DND-41 (cell line): Measurements from ENCODE around the gene RASL12.

ENCODE experiments used
- ATAC-seq: fragments of 200-7000 bp; cut with Tn5 transposase; 3 replicates; pipeline ENCODE4 v1.9.1; 2021; ENCODE audit warnings: low read depth; ENCODE audit not compliant: insufficient read depth
- DNase-seq: peaks from one replicate; pipeline ENCODE4 v3.0.0-alpha.2; 2020
- H2AFZ ChIP-seq: 2 replicates; pipeline ENCODE4 v1.6.0; 2012; ENCODE audit warnings: low read depth, low read length
- H3K27ac ChIP-seq: 2 replicates; pipeline ENCODE4 v1.5.1; 2012; ENCODE audit warnings: low read length, inconsistent platforms
- H3K27me3 ChIP-seq: fragments of 200-600 bp; sonication (generic); 2 replicates; pipeline ENCODE4 v1.6.0; 2012; ENCODE audit warnings: low read length, mild to moderate bottlenecking, inconsistent platforms; ENCODE audit not compliant: insufficient read depth, poor library complexity
- H3K36me3 ChIP-seq: 2 replicates; pipeline ENCODE4 v1.5.1; 2012; ENCODE audit warnings: low read length, inconsistent platforms; ENCODE audit not compliant: insufficient read depth
- H3K4me1 ChIP-seq: 2 replicates; pipeline ENCODE4 v1.5.1; 2012; ENCODE audit warnings: mild to moderate bottlenecking, low read length; ENCODE audit not compliant: insufficient read depth
- H3K4me2 ChIP-seq: 2 replicates; pipeline ENCODE4 v1.6.0; 2012; ENCODE audit warnings: mild to moderate bottlenecking, moderate library complexity, low read length, inconsistent platforms; ENCODE audit not compliant: insufficient read depth
- H3K4me3 ChIP-seq, 2 experiments: fragments of 200-600 bp in 1 of 2; shearing (Covaris generic) in 1 of 2; 2 replicates each; pipeline ENCODE4 v1.5.1; 2012 to 2016; ENCODE audit warnings: inconsistent platforms in 2 of 2, low read length in 2 of 2, mild to moderate bottlenecking in 2 of 2, low read depth in 1 of 2, moderate library complexity in 1 of 2
- H3K79me2 ChIP-seq: 2 replicates; pipeline ENCODE4 v1.6.0; 2012; ENCODE audit warnings: low read length, inconsistent platforms; ENCODE audit not compliant: insufficient read depth
- H3K9ac ChIP-seq: 2 replicates; pipeline ENCODE4 v1.6.0; 2012; ENCODE audit warnings: low read depth, mild to moderate bottlenecking, inconsistent platforms, low read length, moderate library complexity
- H3K9me3 ChIP-seq: 2 replicates; pipeline ENCODE4 v1.5.1; 2012; ENCODE audit warnings: low read length, moderate library complexity, mild to moderate bottlenecking, inconsistent platforms; ENCODE audit not compliant: insufficient read depth, severe bottlenecking
- H4K20me1 ChIP-seq: 2 replicates; pipeline ENCODE4 v1.6.0; 2012; ENCODE audit warnings: low read length; ENCODE audit not compliant: insufficient read depth
- CTCF ChIP-seq: IDR thresholded peaks from 2 replicates; pipeline ENCODE4 v1.5.1; 2012; ENCODE audit warnings: borderline replicate concordance, low read length, moderate library complexity, mild to moderate bottlenecking; ENCODE audit not compliant: poor library complexity, severe bottlenecking; ENCODE audit errors: extremely low read depth
- EZH2 ChIP-seq: IDR thresholded peaks from 3 replicates; pipeline ENCODE4 v1.6.1; 2012; ENCODE audit warnings: borderline replicate concordance, low read depth, mild to moderate bottlenecking, moderate library complexity, low read length, inconsistent platforms; ENCODE audit not compliant: severe bottlenecking

RASL12 gene

GRCh38 chr15:65067645-65068402 lies at the start of gene RASL12:
Gene RASL12 (minus strand): TSS chr15:65067991. CDS start chr15:65067835, 156 bp downstream.
- Histone ChIP-seq H3K4me3 (no peak within 1 kb of the TSS), H3K79me2 (no peaks in the 10 kb centered on the region), H3K27me3 (no peaks in the 10 kb centered on the region), H3K9ac (no peak within 1 kb of the TSS), H3K4me1 (no peaks in the 10 kb centered on the region), H3K36me3 (no peaks in the 10 kb centered on the region), H4K20me1 (no peaks in the 10 kb centered on the region), H3K4me2 (no peak within 1 kb of the TSS), H3K27ac (no peak within 1 kb of the TSS), H2AFZ (no peak within 1 kb of the TSS), H3K9me3 (no peaks in the 10 kb centered on the region)
- no peak for TF ChIP-seq EZH2
- ATAC-seq (no peak), DNase-seq (no peak)

GRCh38 chr15:65115542-65115941 lies 47.8 kb upstream of the RASL12 start:
- H3K4me3 ChIP-seq, result no peak overlapping the region
- H3K79me2 ChIP-seq, result no peaks in the 10 kb centered on the region
- H3K27me3 ChIP-seq, result no peaks in the 10 kb centered on the region
- H3K4me1 ChIP-seq, result no peaks in the 10 kb centered on the region
- peaks cover 67% of the 10 kb centered on the region for H3K36me3 ChIP-seq
- H2AFZ ChIP-seq, result no peak overlapping the region
- no peaks in the 10 kb centered on the region for H3K9me3 ChIP-seq
- H4K20me1 ChIP-seq, result no peaks in the 10 kb centered on the region; the same call in 1 of the 2 replicates
- H3K27ac ChIP-seq, result no peak overlapping the region
- H3K9ac ChIP-seq, result no peak overlapping the region
- no peak overlapping the region for H3K4me2 ChIP-seq
- no peak for TF ChIP-seq CTCF
- no peak for TF ChIP-seq EZH2
- DNase-seq (no peak), ATAC-seq (no peak)

- no peak within 1 kb of the TSS for H3K4me3 ChIP-seq
- H2AFZ ChIP-seq, result no peak within 1 kb of the TSS
- no peaks in the 10 kb centered on the region for H3K27me3 ChIP-seq
- DNase-seq (no peak), ATAC-seq (no peak)
- H3K36me3 ChIP-seq, result peaks cover 65% of the 10 kb centered on the region
- no peak within 1 kb of the TSS for H3K9ac ChIP-seq
- no peaks in the 10 kb centered on the region for H3K4me1 ChIP-seq
- no peak within 1 kb of the TSS for H3K27ac ChIP-seq
- H4K20me1 ChIP-seq, result no peaks in the 10 kb centered on the region; the same call in 1 of the 2 replicates
- no peaks in the 10 kb centered on the region for H3K79me2 ChIP-seq
- no peak within 1 kb of the TSS for H3K4me2 ChIP-seq
- TF ChIP-seq EZH2 (no peak), CTCF (no peak)
- H3K9me3 ChIP-seq, result no peaks in the 10 kb centered on the region
Observed at GRCh38 chr15:65115086-65115485, 47.3 kb upstream of the RASL12 start, which contains the start of gene UBAP1L. Gene UBAP1L (minus strand): TSS chr15:65115200. CDS start chr15:65106215, 8,985 bp downstream.

- H3K4me3 ChIP-seq, result no peak overlapping the region
- H3K9ac ChIP-seq, result no peak overlapping the region
- no peaks in the 10 kb centered on the region for H3K4me1 ChIP-seq
- no peak for TF ChIP-seq EZH2
- TF ChIP-seq CTCF, result no peak
- H3K4me2 ChIP-seq, result no peak overlapping the region
- H3K27ac ChIP-seq, result no peak overlapping the region
- no peaks in the 10 kb centered on the region for H4K20me1 ChIP-seq
- no peaks in the 10 kb centered on the region for H3K27me3 ChIP-seq
- ATAC-seq, result no peak
- H3K9me3 ChIP-seq, result no peaks in the 10 kb centered on the region
- no peak for DNase-seq
- H2AFZ ChIP-seq, result no peak overlapping the region
- peaks cover 37% of the 10 kb centered on the region for H3K36me3 ChIP-seq
- no peaks in the 10 kb centered on the region for H3K79me2 ChIP-seq
Observed at GRCh38 chr15:65110676-65111292, 43.0 kb upstream of the RASL12 start.
